GM18907 (cell line): Measurements from ENCODE around the gene TMEM61.
"Not testable (repeated sequence)": the region's sequence is repeated elsewhere in the genome, so short reads cannot be mapped to it uniquely, and the experiment has no call there.

ENCODE experiments used
- ATAC-seq: cut with Tn5 transposase; IDR thresholded peaks from one replicate; pipeline ENCODE4 v1.9.1; 2021; ENCODE audit warnings: mild to moderate bottlenecking, moderate library complexity; ENCODE audit not compliant: unreplicated experiment

The TMEM61 gene

DNA sequence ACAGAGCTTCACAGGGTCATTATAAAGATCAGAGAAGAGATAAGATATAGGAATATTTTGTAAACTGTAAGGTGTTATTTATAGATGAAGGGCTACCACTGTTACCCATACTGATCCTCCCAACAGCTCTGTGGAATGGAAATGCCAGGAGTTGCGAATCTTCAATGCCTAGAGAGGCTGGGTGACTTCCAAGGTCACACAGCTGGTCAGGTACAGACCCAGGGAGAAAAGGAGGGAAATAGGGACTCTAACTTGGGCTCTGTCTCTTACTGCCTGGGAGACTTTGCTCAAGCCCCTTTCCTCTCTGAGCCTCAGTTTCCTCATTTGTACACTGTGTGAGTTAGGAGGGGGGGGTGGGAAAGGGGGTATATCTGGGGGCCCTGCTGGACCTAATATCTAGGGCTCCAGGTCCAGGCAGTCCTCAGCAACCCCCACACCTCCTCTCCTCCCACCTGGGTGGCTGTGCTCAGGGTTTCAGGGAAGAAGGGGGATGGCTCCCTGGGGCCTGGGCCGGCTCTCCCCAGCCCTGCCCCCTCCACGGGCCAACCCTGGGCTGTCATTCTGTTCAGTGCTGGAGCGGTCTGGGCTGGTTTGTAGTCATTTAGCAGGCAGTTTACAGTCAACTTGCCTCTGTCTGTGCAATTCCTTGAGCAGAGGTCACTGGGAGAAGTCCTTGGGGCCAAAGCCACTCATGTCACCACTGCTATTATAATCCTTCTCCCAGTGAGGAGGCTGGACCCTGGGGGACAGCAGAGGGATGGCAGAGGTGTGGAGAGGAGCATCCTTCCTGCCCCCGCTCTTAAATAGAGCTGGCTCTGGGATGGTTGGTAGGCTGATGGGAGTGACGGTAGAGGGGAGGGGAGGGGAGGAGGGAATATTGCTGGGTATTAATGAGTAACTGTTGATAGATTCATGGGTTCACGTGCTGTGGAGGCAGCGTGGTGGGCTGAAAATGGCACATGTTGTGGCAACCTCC, 20.0 kb downstream of the TMEM61 start:
- no peak for ATAC-seq

- no peak for ATAC-seq
Observed at GRCh38 chr1:55001311-55001710, 20.9 kb downstream of the TMEM61 start.

DNA sequence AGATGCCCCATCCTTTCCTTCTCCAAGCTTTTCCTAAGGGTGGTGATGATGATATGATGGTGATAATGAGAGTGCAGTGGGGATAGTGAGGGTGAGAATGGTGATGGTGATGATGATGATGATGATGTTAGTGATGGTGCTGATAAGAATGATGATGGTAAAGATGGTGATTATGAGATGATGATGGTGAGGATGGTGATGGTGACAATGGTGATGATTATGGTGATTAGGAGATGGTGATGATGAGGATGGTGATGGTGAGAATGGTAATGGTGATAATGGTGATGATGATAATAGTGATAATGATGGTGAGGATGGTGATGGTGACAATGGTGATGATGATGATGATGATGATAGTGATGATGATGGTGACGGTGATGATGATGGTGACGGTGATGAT, 22.3 kb downstream of the TMEM61 start:
- ATAC-seq, result no peak

GRCh38 chr1:55005351-55006140, 25.1 kb downstream of the TMEM61 start:
- ATAC-seq, result no peak

DNA sequence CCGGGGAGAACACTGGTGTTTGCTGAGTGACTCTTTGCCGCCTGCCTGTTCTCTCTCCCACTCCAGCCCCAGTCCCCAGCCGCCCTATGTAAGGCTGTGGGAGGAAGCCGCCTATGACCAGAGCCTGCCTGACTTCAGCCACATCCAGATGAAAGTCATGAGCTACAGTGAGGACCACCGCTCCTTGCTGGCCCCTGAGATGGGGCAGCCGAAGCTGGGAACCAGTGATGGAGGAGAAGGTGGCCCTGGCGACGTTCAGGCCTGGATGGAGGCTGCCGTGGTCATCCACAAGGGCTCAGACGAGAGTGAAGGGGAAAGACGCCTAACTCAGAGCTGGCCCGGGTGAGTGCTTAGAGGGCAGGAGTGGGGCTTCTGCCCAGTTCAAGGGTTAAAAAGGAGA, 26.5 kb downstream of the TMEM61 start:
- ATAC-seq, result no peak

DNA sequence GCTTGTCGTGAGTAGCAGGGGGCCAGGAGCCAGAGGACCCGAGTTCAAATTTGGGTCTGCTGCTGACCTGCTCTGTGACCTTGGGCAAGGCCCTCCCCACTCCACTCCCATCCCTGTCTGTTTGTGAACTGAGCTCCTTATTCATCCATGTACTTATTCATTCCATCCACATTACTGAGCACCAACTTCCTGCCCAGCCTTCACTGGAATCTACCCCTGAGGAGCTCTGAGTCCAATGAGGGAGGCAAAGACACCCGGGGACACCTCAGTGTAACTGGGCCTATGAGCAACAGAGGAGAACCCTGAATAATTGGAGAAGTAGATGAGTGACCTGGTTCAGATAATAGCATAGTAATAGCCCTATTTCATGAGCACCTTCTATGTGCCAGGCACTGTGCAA, 27.2 kb downstream of the TMEM61 start:
- ATAC-seq, result no peak

GRCh38 chr1:55010194-55010886, 29.9 kb downstream of the TMEM61 start:
- no peak for ATAC-seq

DNA sequence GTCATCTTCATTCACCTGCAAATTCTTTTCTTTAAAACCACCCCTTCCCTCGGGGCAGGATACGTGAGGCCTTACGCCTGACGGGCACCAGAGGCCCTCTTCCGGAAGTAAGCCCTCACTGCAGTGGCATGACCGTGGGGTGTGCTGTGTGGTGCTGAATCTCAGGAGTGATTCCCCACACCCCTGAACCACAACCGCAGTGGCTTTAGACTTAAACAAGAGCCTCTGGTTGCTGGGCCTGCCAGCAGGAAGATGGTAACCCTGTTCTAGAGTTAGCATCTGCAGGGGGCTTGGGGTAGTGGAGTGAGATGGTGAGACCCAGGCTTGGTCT, 30.4 kb downstream of the TMEM61 start:
- no peak for ATAC-seq

DNA sequence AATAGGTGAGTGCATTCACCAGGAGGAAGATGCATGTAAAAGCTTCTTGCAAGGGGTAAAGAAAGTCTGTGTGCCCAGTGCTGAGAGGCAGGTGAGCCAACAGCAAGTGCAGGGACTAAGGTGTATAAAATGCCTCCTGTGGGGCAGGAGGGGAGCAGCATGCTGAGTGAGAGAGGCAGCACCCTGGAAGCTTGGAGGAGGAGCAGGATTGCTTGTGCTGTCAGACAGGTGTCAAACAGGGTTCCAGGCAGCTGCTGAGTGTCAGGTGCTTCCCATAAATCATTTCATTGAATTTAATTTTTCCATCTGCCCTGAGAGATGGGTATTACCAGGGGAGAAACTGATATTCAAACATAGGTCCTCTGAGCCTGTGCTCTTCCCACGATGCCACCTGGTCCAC, 32.2 kb downstream of the TMEM61 start:
- ATAC-seq, result no peak

DNA sequence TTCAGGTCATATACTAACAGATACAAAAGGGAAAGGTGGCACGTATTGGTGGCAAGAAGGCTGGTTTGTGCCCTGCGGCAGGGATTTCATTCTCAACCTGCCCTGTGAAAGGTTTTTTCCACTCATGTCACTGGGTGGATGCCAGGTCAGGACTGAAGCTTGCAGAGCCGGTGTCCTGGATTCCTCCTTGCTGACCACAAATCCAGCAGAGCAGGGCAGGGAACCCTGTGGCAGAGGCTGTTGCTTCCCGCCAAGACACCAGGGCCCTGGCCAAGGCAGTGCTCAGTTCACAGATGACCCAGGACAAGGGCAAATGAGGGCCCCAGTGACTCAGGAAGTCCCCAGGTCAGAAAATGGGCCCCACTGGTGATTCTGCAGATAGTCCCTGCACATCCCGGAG, 34.7 kb downstream of the TMEM61 start:
- ATAC-seq, result no peak

- ATAC-seq, result no peak
Observed at GRCh38 chr1:55015731-55016620, 35.5 kb downstream of the TMEM61 start.

DNA sequence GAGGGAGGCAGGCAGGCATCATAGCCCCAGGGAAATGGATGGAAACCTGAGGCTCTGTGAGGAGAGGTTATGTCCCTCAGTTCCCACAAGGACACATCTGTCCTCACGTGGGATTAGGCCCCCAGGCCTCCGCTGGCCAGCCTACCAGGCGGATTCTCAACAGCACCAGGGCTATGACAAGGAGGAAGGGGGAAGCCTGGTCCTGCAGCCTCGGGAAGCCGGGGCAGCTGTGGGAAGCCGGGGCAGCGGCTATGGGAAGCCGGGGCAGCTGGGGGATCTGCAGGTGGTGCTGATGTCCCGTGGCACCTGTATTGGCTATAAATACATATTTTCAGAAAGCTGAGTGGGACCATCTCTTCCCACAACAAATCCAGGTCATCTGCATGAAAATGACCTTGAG, 38.0 kb downstream of the TMEM61 start:
- ATAC-seq, result no peak

- peak; percentile 83 for ATAC-seq
Observed at GRCh38 chr1:55021942-55022546, 41.6 kb downstream of the TMEM61 start.

GRCh38 chr1:55024163-55024562, 43.7 kb downstream of the TMEM61 start:
- not testable (repeated sequence) for ATAC-seq

GRCh38 chr1:55026682-55027081, 46.3 kb downstream of the TMEM61 start:
- ATAC-seq, result not testable (repeated sequence)

GRCh38 chr1:55031098-55031497, 50.7 kb downstream of the TMEM61 start:
- not testable (repeated sequence) for ATAC-seq

- no peak for ATAC-seq
Observed at GRCh38 chr1:55033265-55033614, 52.8 kb downstream of the TMEM61 start.

GRCh38 chr1:55034476-55035133, 54.2 kb downstream of the TMEM61 start:
- no peak for ATAC-seq

DNA sequence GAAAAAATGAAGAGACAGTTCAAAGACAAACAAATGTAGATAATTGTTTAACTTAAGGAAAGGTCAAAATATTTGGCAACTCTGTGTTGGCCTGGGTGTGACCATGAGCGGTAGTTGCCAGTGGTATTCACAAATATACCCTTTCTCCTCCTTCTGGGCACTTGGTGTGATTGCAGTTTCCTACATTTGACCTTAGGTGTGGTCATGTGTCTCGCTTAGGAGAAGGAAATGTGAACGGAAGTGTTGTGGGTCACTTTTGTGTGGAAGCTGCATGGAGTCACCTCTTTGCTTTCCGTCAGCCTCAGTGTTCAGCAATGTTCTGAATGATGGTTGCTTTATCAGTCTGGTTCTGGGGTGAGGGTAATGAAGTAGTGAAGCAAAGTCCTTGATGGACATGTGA, 55.5 kb downstream of the TMEM61 start:
- ATAC-seq, result no peak
